ENCODE data around the gene SGMS1. TPM values are rescaled to one million over a fixed set of nuclear protein-coding genes. Genes with fewer than 3 reads are reported as not detected.
"Not testable (repeated sequence)": the region's sequence is repeated elsewhere in the genome, so short reads cannot be mapped to it uniquely, and the experiment has no call there.

The SGMS1 gene
- polyA plus RNA-seq (2013, experiment 1 of 2; ENCODE audit: insufficient read length), result 19.4 TPM
- 19.9 TPM for polyA plus RNA-seq (2013, experiment 2 of 2; ENCODE audit: insufficient read length)

DNA sequence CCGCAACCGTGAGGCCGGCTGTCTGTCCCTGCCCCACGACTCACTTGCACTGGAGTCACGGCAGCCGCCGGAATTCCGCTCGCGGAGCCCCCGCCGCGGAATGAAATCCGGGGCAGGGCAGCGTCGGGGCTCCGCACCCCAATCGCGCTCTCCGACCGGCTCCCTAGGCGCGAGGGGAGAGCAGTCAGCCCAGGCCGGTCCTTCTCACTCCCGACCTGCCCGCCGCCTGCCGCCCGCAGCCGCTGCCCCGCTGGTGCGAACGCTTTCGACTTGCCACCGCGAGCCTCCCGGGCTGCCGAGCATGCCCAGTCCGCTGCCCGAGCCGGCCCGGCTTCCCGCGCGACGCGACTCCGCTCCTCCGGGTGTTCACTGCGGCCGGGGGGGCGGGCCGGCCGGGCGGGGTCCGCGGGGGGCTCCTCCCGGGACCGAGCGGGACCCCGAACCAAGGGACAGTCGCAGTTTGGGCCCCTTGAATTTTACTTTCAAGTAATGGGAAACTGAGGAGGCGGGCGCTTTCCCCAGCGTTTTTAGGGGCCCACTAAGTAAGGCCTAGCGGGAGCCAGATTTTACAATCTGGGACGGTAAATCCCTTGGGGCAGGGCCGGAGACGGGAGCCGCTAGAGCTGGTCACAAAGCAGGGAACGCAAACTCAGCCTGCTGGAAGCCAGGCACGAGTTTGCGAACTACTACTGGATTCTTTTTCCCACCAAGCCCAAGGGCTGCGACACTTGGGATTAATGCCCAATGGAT is at the start of gene SGMS1:
SGMS1 (minus strand) TSS at position 294 of the 750 bp plus-strand sequence. CDS start 279,842 bp downstream, outside the sequence.
- DNase-seq, result peak; percentile 90

DNA sequence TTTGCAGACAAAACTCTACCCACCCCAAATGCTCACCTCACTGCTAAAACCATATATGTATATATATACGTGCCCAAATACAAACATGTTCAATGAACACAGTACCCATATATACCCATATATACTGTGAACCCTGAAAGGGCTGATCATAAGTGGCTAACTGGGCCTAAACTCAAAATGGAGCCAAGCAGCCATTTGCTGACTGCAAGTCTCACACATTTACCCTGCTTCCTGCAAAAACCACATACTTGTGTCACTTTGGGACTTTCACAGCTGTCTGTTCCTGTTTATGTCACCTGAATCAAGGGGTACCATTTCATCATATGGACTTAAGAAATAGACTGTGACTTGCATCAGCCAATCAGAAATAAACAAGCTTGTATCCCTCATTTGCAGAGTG is 48.4 kb upstream of the SGMS1 start:
- not testable (repeated sequence) for DNase-seq

DNA sequence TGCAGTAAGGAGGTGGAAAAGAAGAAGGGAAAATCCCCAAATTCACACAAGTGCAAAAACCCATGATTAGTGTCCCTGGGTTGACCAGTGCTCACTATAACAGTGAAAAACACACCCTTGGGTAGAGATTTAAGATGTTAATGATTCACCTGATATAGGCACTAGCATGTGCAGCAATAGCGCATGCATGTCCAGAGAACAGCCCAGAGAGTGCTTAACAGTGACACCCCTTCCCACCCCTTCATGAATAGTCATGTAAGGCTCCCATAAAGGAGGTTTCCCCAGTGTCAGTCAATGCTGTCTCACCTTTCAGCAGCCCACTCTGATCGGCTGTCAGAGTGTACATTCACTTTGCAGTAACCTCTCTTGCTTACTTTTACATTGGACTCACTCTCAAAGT is 47.9 kb upstream of the SGMS1 start:
- DNase-seq, result not testable (repeated sequence)

DNA sequence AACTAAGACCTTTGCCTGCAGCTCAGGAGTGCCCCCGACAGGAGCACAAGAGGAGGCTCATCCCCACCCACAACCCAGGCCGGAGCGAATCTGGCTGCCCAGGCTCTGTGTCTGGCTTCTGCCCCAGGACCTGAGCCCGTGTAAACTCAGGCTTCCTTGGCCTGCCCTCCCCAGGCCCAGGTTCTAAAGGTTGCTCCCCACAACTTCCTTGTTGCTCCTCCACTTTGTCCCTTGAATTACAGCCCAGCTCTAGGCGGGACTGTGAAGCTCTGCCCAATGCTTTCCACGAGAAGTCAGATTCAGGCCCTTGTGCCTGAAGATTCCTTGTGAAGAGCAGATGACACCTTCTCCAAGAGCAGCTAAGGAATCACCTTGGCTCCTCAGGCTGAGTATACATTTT is 46.2 kb upstream of the SGMS1 start:
- DNase-seq, result not testable (repeated sequence)

DNA sequence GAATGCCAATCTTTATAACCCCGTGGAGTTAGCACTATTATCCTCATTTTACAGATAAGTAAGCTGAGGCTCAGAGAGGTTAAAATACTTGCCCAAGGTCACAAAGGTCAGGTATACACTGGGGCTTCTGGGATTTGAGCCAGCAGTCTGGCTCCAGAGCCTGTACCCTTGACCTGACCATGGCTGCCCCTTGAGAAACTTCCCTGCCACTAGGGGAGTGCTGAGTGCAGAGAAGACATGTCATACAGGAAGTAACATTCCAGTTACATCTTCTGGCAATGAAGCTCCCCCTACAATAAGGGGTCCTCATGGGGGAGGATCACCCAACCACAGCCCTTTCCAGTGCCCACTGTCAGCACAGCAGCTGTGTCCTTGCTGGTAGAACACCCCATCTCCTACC is 43.6 kb upstream of the SGMS1 start:
- not testable (repeated sequence) for DNase-seq

DNA sequence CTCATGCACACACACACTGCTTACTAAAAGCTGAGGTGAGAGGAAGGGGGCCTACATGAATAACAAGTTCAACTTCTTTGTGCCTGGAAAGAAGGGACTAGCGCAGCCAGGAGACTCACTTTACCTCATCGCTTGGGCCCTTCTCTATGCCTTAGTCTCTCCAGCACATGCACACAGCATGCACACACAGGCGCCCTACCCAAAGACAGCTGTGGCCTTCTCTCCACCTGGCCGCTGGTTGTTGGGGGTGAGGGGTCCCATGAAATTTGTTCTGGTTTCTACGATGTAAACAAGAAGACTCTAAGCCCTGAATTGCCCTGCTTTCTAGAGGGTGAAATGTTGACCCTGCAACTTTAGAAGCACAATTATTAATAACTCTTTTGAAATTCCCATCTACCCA is 38.7 kb upstream of the SGMS1 start:
- not testable (repeated sequence) for DNase-seq

DNA sequence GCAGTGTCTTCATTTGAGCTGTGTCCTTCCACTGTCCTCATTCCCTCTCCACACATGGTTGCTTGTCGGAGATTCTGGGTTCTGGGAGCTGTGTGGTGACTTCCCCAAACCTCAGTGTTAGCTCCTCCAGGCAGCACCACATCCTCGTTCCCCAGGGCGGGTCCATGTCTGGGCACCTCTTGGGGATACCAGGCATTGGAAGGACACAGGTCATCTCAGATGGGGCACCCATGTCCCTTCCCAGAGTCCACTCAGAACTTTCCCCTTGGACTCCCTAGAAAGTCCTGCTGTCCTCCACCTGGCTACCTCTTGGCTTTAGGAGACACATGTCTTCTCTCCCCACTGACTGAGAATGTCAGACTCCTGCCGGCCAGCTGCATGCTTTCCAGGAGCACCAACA is 37.8 kb upstream of the SGMS1 start:
- not testable (repeated sequence) for DNase-seq

DNA sequence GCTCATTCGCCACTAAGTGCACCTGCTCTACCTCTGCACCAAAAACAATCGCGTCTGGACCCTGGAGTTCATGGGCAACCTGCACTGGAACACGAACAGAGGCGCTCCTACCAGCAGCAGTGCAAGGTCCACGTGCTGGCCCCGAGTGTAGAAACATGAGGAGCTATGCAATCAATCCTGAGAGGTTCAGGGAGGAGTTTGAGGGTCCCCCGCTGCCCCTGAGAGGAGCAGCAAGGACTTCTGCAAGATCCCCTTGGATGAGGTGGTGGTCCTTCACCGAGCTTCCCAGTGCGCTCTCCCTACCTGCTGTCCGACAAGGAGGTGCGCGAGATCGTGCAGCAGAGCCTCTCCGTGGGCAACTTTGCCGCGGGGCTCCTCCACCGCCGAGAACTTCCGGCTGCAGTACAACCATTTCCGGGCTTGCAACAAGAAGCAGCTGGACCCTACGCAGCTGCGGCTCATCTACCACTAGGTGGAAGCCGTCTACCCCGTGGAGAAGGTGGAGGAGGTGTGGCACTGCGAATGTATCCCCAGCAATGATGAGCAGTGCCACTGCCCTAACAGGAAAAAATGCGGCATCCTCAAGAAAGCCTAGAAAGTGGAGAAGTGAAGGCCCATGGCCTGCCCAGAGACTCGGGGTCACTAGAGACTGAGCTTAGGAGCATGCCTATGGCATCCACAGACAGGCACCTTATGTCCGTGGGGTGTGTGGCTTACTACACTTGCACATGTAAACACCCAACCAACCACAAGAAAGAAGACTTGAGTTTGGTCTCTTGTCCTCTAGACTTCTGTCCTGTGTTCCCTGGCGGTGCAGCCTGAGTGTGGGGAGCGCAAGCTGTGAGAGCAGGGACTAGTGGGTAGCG is 36.3 kb upstream of the SGMS1 start:
- peak; percentile 22 for DNase-seq

DNA sequence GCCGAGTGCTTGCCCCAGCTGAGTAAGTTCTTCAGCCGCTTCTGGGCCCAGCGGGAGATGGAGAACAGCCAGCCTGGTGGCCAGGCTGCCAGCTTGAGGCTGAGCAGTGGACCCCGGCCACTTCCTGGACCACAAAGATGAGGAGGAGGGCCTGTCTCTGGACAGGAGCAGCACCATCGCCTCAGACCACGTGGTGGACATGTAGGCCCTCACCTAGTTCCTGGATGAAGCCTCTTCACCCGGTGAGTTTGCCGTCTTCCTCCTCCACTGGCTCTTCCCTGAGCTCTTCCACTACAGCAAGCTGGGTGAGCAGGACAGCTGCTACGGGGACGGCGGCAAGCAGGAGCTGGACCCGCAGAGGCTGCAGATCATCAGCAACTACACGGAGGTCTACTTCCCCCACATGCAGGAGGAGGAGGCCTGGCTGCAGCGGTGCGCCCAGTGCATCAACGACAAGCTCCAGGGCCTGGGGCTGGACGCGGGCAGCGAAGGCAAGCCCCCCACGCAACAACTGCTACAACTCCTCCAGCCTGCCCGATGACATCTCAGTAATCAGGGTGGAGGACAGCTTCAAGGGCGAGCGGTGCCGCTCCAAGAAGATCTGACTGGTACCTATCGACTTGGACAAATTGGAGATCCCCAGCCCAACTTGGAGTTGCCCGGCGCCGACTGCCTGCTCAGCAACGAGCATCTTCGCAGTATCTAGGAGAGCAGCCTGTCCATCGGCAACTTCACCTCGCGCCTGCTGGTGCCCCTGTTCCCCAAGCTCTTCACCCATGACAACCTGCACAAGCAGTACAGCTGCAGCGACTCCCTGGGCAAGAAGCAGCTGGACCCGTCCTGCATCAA is 35.5 kb upstream of the SGMS1 start:
- DNase-seq, result not testable (repeated sequence)

DNA sequence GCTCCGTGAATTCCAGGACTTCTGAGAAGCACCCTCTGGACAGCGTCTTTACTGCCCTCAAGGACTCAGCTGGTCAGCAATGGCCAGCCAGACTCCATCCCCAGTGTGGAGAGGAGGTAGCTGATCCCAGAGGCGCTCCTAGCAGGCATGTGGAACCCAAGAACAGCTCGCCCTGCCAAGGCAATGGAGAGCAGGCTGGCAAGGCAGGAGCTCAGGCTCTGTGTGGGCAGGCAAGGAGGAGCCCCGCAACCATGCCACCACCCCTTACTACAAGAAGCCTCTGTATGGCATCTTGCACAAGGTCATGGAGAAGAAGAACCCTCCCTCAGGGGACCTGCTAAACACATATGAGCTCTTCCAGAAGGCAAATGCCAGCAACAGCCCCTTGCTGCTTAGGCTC is 34.4 kb upstream of the SGMS1 start:
- no peak for DNase-seq

DNA sequence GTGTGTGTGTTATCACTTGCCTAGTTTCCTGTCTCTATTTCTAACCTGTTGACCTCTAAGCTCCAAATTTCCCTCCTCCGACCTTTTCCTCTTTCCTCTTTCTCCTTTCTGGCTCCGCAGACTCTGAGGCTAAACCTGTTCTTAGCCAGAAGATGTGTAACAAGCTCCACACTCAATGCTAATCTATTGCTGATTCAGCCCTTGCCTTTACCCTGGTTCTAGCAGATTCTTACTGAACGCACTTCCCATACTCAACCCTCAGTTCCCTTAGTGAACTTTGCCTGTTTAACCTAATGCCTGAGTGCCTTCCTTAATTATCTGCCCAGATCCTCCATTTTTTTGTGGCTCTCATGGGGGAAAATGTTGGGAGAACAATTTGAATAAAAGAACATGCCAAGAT is 30.0 kb upstream of the SGMS1 start:
- DNase-seq, result no peak

DNA sequence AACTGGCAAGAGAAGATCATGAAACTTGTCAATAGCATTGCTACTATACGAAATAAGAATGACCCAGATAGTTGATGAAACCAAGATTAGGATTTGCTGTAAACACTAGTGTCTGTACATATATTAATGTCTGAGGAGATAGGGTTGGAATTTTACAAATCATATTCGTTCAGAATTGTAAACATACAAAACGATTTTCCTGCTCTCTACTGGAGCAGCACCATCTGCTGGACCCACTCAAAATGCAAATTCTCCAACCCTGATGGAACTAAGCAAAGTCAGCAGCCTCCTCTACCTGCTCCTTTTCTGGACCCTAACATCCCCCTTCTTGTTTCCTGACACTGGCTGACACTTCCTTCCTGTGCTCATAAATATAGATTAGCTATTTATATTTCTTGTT is 29.4 kb upstream of the SGMS1 start:
- peak; percentile 16 for DNase-seq

DNA sequence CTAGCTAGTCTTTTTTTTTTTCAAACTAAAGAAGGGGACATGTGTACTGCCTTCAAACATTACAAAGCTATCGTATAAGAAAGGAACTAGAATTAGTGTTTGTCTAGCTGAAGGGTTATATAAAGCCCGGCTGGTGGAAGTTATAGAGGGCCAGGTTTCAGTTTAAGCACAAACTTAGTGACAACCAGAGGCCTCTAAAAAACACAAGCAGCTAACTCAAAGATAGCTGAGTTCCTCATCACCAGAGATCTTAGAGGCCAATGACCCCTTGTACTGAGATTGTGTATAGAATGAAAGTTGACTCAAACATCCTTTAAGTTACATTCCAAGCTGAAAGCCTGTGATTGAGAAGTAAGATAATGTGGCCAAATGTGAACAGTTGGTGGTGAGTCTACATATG is 28.1 kb upstream of the SGMS1 start:
- no peak for DNase-seq

DNA sequence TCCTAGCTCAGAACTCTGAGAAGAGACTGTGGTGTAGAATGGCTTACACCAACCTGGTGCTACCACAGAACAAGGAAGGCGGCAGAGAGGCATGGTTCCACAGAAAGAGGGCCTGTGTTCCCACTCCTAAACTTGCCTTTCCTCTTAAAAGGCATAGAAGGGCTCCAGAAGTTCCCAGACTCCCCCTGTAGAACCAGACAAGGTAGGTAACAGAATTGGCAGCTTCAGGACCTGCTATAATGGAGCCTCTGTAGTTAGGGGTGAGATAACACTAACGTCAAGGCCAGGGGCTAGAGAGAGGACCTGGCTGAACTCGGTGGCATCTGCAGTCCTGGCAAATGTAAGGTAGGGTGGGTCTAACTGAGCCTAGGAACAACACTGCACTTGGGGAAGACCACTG is 26.7 kb upstream of the SGMS1 start:
- DNase-seq, result no peak

DNA sequence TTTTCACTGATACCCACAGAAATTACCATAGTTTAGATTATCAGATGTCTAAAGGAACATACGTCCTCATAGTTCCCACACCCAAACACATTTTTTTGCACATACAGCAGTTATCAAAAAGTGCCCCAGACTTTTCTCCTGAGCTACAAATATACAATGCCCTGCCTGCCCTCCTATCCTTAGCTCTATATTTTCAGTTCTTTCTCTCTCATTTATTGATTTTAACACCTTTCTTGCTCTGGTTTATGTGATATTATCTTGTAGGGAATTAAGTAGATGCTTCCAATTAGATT is 25.1 kb upstream of the SGMS1 start:
- DNase-seq, result no peak

DNA sequence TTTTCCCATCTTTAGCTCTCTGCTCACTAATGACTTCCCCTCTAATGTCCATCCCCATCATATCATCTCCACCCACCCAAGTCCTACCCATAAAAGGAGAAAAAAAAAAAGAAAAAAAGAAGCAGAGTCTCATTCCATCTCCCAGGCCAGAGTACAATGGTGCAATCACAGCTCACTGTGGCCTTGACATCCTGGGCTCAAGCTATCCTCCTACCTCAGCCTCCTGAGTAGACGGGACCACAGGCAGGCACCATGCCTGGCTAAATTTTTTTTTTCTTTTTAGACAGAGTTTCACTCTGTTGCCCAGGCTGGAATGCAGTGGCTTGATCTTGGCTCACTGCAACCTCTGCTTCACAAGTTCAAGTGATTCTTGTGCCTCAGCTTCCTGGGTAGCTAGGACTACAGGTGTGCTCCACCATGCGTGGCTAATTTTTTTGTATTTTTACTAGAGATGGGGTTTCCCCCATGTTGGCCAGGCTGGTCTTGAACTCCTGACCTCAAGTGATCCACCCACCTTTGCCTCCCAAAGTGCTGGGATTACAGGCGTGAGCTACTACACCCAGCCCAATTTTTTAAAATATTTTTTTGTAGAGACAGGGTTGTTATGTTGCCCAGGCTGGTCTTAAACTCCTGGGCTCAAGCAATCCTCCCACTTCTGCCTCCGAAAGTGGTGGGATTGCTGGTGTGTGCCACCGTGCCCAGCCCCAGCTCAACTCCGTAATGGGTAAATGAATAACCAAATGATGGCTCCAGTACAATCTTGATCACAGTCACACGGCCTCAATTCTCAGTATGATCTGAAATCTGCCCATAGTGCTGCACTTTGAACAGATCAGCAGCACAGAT is 24.6 kb upstream of the SGMS1 start:
- no peak for DNase-seq

DNA sequence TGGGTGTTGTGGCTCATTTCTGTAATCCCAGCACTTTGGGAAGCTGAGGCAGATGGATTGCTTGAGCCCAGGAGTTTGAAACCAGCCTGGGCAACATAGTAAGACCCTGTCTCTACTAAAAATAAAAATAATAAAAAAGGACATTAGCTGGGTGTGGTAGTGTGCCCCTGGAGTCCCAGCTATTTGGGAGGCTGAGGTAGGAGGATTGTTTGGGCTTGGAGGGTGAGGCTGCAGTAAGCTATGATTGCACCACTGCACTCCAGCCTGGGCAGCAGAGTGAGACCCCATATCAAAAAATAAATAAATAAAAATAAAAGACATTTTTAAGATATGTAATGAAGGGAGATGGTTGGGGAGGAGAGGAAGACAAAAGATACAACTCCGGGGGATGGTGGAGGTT is 23.6 kb upstream of the SGMS1 start:
- DNase-seq, result not testable (repeated sequence)

DNA sequence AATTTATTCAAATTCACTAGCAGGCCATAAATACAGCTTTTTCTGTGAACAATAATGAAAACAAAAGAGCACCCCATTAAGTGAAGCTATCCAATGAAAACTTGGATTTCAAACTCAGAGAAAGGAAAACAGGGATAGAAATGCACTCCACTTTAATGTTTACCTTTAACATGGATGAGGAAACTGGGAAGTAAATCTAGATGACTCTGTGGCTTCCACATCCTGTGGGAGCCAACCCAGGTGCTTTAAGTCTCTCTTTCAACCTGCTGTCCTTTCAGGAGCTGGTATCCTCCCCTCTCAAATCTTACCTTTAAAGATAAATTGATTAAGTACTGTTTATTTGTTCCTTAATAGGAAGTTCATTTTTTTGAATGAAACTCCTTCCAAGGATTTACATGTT is 21.5 kb upstream of the SGMS1 start:
- DNase-seq, result no peak

DNA sequence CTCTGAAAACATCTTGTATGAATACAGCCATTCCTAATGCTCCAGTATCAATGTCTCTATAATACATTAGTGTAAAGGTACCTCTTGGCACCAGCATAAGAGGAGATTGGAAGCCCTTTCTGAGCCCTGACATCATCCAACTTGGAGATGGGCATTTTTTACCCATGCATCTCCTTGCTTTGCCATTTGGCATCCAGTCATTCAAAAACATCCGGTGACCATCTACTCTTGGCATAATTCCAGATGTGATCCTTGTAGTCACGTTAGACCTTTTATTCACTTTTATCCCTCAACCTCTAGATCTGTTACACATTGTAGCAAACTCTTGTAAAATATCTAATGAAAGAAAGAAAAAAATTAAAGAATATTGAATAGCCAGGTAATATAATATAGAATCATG is 17.9 kb upstream of the SGMS1 start:
- DNase-seq, result no peak

DNA sequence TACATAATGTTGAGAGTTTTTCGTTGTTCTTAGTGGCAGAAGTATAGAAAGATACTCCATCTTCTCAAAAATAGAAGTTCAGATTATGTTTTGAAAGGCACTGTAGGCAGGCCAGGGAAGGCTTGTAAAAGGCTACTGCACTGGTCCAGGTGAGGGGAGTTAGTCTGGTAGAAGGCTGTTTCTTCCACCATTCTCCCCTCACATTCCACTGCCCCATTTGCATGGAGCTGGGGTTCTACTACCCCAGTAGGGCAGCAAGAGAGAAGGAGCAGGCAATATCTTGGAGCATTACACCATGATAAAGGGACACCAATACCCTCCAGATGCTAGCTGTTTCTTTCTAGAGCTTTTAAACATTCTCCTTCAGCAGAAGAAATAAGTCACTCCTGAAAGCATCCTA is 16.5 kb upstream of the SGMS1 start:
- no peak for DNase-seq

DNA sequence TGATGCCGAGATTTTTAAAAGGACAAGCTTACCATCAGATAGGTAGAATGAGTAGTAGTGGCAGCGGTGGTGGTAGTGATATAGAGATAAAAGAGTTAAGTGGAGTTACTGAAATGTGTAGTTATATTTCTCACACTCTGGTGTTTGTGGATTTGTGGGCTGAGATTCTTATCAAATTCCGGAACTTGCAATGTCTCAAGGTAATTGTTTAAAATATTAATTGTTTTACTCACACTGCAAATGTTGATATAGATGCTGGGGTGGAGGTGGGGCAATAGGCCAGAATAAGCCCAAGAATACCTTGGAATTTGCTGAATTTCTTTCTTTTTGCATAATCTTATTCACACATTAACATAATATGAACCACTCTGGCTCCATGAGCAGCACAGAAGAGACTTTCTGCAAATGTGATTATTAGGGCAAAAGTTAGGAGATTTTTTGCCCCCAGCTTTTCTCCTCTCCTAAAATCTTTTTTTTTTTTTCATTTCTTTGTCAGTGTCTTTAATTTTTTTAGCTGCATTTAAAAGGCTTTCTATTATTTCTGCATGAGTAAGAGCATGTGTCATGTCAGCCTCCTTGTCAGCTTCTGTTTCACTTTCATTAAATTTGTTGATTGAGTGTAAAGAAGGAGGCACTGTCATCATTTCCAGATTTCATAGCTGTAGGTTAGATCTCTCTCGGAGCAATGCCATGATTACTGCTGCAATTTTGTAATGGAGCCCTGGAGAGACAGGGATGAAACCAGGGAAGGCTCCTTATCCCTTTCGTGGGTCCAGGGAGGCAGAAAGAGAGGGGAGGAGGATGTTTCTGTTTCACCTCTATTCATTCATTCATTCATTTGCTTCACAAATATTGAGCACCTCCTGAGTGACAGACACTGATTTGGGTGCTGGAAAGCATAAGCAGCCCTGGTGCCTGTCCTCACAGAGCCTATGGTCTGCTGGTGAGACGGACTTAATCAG is 13.1 kb upstream of the SGMS1 start:
- DNase-seq, result peak; percentile 23

Measured in fibroblast of skin of back (primary cell).